ENCODE results near the gene ABCA8. TPM values are rescaled to one million over a fixed set of nuclear protein-coding genes. Genes with fewer than 3 reads are reported as not detected.

ABCA8 gene
- total RNA-seq, 2 donors from 2014 or later = 42.0 to 62.2 TPM

DNA sequence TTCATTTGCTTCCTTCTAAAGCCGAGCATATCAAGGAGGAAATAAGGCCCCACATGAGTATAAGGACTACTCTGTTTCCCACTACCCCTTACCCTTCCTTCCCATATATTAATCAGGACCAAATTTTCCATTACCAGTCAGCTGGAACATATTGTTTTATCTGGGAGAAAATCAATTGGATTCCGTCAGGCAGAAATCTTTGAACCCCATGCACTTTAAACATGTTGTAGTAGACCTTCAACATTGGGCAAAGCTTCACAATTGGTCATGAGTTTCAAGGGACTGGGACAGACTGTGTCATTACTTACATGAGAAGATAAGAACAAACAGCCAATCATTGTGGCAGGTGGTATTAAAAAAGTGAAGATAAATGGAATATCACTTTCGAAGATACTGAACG, 70.3 kb downstream of the ABCA8 start:
- no peak for DNase-seq (ENCODE audit: low spot score)

GRCh38 chr17:68878226-68878885, 76.8 kb downstream of the ABCA8 start:
- DNase-seq (ENCODE audit: low spot score) (no peak), ATAC-seq (ENCODE audit: insufficient number of reproducible peaks, low FRiP score, low read depth) (no peak)
- no peaks in the 10 kb centered on the region for H3K27me3 ChIP-seq (replicated peaks; ENCODE audit: insufficient read depth)
- no peak overlapping the region for H3K4me3 ChIP-seq
- no peak overlapping the region for H3K27ac ChIP-seq
- TF ChIP-seq CTCF (IDR thresholded peaks at IDR 0.05) = no peak
- H3K9me3 ChIP-seq = no peaks in the 10 kb centered on the region
- no peaks in the 10 kb centered on the region for H3K36me3 ChIP-seq
- no peaks in the 10 kb centered on the region for H3K4me1 ChIP-seq (ENCODE audit: control insufficient read depth in 1 of 2, low read depth in 2 of 2)

More for the DNA sequence above, 70.3 kb downstream of the ABCA8 start:
- no peaks in the 10 kb centered on the region for H3K27me3 ChIP-seq (replicated peaks; ENCODE audit: insufficient read depth)
- H3K36me3 ChIP-seq = no peaks in the 10 kb centered on the region
- H3K27ac ChIP-seq = no peak overlapping the region
- no peaks in the 10 kb centered on the region for H3K9me3 ChIP-seq
- no peak for ATAC-seq (ENCODE audit: insufficient number of reproducible peaks, low FRiP score, low read depth)
- no peak overlapping the region for H3K4me3 ChIP-seq
- TF ChIP-seq CTCF (IDR thresholded peaks at IDR 0.05) = no peak
- no peaks in the 10 kb centered on the region for H3K4me1 ChIP-seq (ENCODE audit: control insufficient read depth in 1 of 2, low read depth in 2 of 2)

DNA sequence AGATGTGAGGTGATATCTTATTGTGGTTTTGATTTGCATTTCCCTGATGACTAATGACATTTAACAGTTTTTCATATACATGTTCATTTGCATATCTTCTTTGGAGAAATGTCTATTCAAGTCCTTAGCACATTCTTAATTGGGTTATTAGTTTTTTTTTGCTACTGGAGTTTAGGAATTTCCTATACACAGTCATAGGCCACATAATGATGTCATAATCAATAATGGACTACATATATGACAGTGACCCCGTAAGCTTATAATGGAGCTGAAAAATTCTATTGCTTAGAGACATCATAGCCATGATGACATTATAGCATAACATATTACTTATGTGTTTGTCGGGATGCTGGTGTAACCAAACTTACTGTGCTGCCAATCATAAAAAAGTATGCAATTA, 83.7 kb downstream of the ABCA8 start:
- TF ChIP-seq CTCF (IDR thresholded peaks at IDR 0.05) = no peak
- no peak for ATAC-seq (ENCODE audit: insufficient number of reproducible peaks, low FRiP score, low read depth)
- H3K27me3 ChIP-seq (replicated peaks; ENCODE audit: insufficient read depth) = no peaks in the 10 kb centered on the region
- no peak for DNase-seq (ENCODE audit: low spot score)
- H3K27ac ChIP-seq = no peak overlapping the region
- H3K4me1 ChIP-seq (ENCODE audit: control insufficient read depth in 1 of 2, low read depth in 2 of 2) = no peaks in the 10 kb centered on the region
- H3K4me3 ChIP-seq = no peak overlapping the region
- no peaks in the 10 kb centered on the region for H3K36me3 ChIP-seq
- H3K9me3 ChIP-seq = no peaks in the 10 kb centered on the region

DNA sequence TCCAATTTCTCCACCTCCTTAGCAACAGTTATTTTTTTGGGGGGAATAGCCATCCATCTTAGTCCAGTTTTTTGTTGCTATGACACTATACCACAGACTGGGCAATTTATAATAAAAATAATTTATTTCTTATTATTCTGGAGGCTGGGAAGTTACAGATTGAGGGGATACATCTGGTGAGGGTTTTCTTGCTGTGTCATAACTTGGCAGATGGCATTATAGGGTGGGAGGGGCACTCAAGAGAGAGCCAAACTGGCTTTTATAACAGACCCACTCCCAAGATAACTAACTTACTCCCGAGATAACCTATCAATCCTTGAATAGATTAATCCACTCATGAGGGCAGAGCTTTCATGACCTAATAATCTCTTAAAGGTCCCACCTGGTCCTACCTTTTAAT, 84.2 kb downstream of the ABCA8 start:
- Histone ChIP-seq H3K4me1 (ENCODE audit: control insufficient read depth in 1 of 2, low read depth in 2 of 2) (no peaks in the 10 kb centered on the region), H3K36me3 (no peaks in the 10 kb centered on the region), H3K9me3 (no peaks in the 10 kb centered on the region), H3K4me3 (no peak overlapping the region), H3K27me3 (replicated peaks; ENCODE audit: insufficient read depth) (no peaks in the 10 kb centered on the region), H3K27ac (no peak overlapping the region)
- DNase-seq (ENCODE audit: low spot score) (no peak), ATAC-seq (ENCODE audit: insufficient number of reproducible peaks, low FRiP score, low read depth) (no peak)
- no peak for TF ChIP-seq CTCF (IDR thresholded peaks at IDR 0.05)

GRCh38 chr17:68870161-68870826, 84.9 kb downstream of the ABCA8 start:
- Histone ChIP-seq H3K4me1 (ENCODE audit: control insufficient read depth in 1 of 2, low read depth in 2 of 2) (no peaks in the 10 kb centered on the region), H3K36me3 (no peaks in the 10 kb centered on the region), H3K9me3 (no peaks in the 10 kb centered on the region), H3K4me3 (no peak overlapping the region), H3K27ac (no peak overlapping the region), H3K27me3 (replicated peaks; ENCODE audit: insufficient read depth) (no peaks in the 10 kb centered on the region)
- DNase-seq (ENCODE audit: low spot score) (no peak), ATAC-seq (ENCODE audit: insufficient number of reproducible peaks, low FRiP score, low read depth) (no peak)
- TF ChIP-seq CTCF (IDR thresholded peaks at IDR 0.05) = no peak

All from thoracic aorta (tissue), 2 donors.